Epithelial cell of esophagus (primary cell): Measurements from ENCODE around the gene DRC7.

Source experiments
- DNase-seq: peaks from one replicate; pipeline ENCODE4 v3.0.0; 2010; ENCODE audit warnings: low read depth
- H3K4me3 ChIP-seq: 2 replicates; pipeline ENCODE4 v1.5.1; 2011; ENCODE audit warnings: mild to moderate bottlenecking, low read length, control low read depth
- CTCF ChIP-seq: IDR thresholded peaks from 2 replicates; pipeline ENCODE4 v1.5.1; 2011; ENCODE audit warnings: low read depth, mild to moderate bottlenecking, low read length, control low read depth, inconsistent platforms; ENCODE audit not compliant: insufficient read depth; ENCODE audit errors: missing control alignments

Gene DRC7

GRCh38 chr16:57761301-57761700 lies 66.7 kb downstream of the DRC7 start:
- no peak for DNase-seq
- no peak overlapping the region for H3K4me3 ChIP-seq
- no peak for TF ChIP-seq CTCF

- H3K4me3 ChIP-seq, result no peak overlapping the region
- no peak for TF ChIP-seq CTCF
- no peak for DNase-seq
These were observed 67.4 kb downstream of the DRC7 start for GRCh38 chr16:57761957-57762356.

GRCh38 chr16:57762365-57763040 lies 67.9 kb downstream of the DRC7 start:
- H3K4me3 ChIP-seq, result no peak overlapping the region
- no peak for TF ChIP-seq CTCF
- no peak for DNase-seq

- DNase-seq, result no peak
- no peak for TF ChIP-seq CTCF
- no peak overlapping the region for H3K4me3 ChIP-seq
These were observed 68.8 kb downstream of the DRC7 start for GRCh38 chr16:57763285-57764005.

- no peak overlapping the region for H3K4me3 ChIP-seq
- TF ChIP-seq CTCF, result no peak
- no peak for DNase-seq
These were observed 69.4 kb downstream of the DRC7 start for GRCh38 chr16:57764006-57764340.

GRCh38 chr16:57764341-57765159 lies 69.9 kb downstream of the DRC7 start:
- H3K4me3 ChIP-seq, result no peak overlapping the region
- no peak for TF ChIP-seq CTCF
- peak; percentile 95 for DNase-seq
